Activated CD4-positive, CD25-positive, alpha-beta regulatory T cell treated with anti-CD3 and anti-CD28 coated beads, Interleukin-2, amount 50 U/mL, for 72 hours (primary cell): ENCODE measurements around the gene CXCL17.

Experiments
- DNase-seq: peaks from one replicate; pipeline ENCODE4 v3.0.0; 2021

The CXCL17 gene

GRCh38 chr19:42397263-42398166 is 45.2 kb downstream of the CXCL17 start:
- no peak for DNase-seq

- DNase-seq: peak; percentile 98
Observed at GRCh38 chr19:42396381-42397262, 46.1 kb downstream of the CXCL17 start.

- DNase-seq: no peak
Observed at GRCh38 chr19:42394751-42395150, 48.0 kb downstream of the CXCL17 start.

GRCh38 chr19:42392165-42392564 is 50.6 kb downstream of the CXCL17 start:
- DNase-seq: no peak

- DNase-seq: no peak
Observed at GRCh38 chr19:42389899-42390298, 52.8 kb downstream of the CXCL17 start, which contains the start of gene CNFN. Gene CNFN, minus strand, starts transcription at chr19:42390297. Its CDS starts 1,260 bp downstream, at chr19:42389037.

- no peak for DNase-seq
Observed at GRCh38 chr19:42388851-42389489, 53.8 kb downstream of the CXCL17 start.

- DNase-seq: peak; percentile 71
Observed at GRCh38 chr19:42386974-42387707, 55.6 kb downstream of the CXCL17 start.

GRCh38 chr19:42380155-42380554 is 62.6 kb downstream of the CXCL17 start:
- DNase-seq: no peak
